MM.1S (cell line): Measurements from ENCODE around the gene CCDC91.

Source experiments
- DNase-seq: peaks from one replicate; pipeline ENCODE4 v3.0.0-alpha.2; 2015
- H2AFZ ChIP-seq: fragments of 300-600 bp; sonication (generic); 2 replicates; pipeline ENCODE4 v1.6.0; 2016; ENCODE audit warnings: antibody characterized with exemption, low read length
- H3F3A ChIP-seq: fragments of 300-600 bp; sonication (generic); 2 replicates; pipeline ENCODE4 v1.6.1; 2016; ENCODE audit warnings: mild to moderate bottlenecking, antibody characterized with exemption, low read length, moderate library complexity, mixed read lengths; ENCODE audit not compliant: insufficient read depth
- H3K27ac ChIP-seq: fragments of 300-600 bp; sonication (generic); 2 replicates; pipeline ENCODE4 v1.5.1; 2016; ENCODE audit warnings: mild to moderate bottlenecking, low read length
- H3K27me3 ChIP-seq: fragments of 300-600 bp; sonication (generic); replicated peaks from 2 replicates; pipeline ENCODE4 v1.6.0; 2016; ENCODE audit warnings: low read length; ENCODE audit not compliant: insufficient read depth
- H3K36me3 ChIP-seq: fragments of 300-600 bp; sonication (generic); replicated peaks from 2 replicates; pipeline ENCODE4 v1.6.1; 2016; ENCODE audit warnings: mild to moderate bottlenecking, low read length, mixed read lengths; ENCODE audit not compliant: insufficient read depth
- H3K4me1 ChIP-seq: fragments of 300-600 bp; sonication (generic); 2 replicates; pipeline ENCODE4 v1.6.1; 2016; ENCODE audit warnings: low read length, mixed read lengths
- H3K4me2 ChIP-seq: fragments of 300-600 bp; sonication (generic); 2 replicates; pipeline ENCODE4 v1.6.0; 2016; ENCODE audit warnings: low read depth, low read length
- H3K4me3 ChIP-seq: fragments of 300-600 bp; sonication (generic); 2 replicates; pipeline ENCODE4 v1.5.1; 2016; ENCODE audit warnings: low read length, mixed read lengths
- H3K79me2 ChIP-seq: fragments of 300-600 bp; sonication (generic); 2 replicates; pipeline ENCODE4 v1.6.1; 2016; ENCODE audit warnings: mixed run types, low read length, mixed read lengths
- H3K9ac ChIP-seq: fragments of 300-600 bp; sonication (generic); 2 replicates; pipeline ENCODE4 v1.6.1; 2016; ENCODE audit warnings: low read length, mixed read lengths
- H3K9me2 ChIP-seq: fragments of 300-600 bp; sonication (generic); replicated peaks from 2 replicates; pipeline ENCODE4 v1.6.1; 2016; ENCODE audit warnings: mild to moderate bottlenecking, low read length, mixed read lengths; ENCODE audit not compliant: insufficient read depth
- H3K9me3 ChIP-seq: fragments of 300-600 bp; sonication (generic); replicated peaks from 2 replicates; pipeline ENCODE4 v1.6.1; 2016; ENCODE audit warnings: mild to moderate bottlenecking, low read length, mixed read lengths; ENCODE audit not compliant: insufficient read depth
- H4K20me1 ChIP-seq: fragments of 300-600 bp; sonication (generic); 2 replicates; pipeline ENCODE4 v1.6.1; 2016; ENCODE audit warnings: mild to moderate bottlenecking, low read length, moderate library complexity, mixed read lengths; ENCODE audit not compliant: insufficient read depth
- EZH2 ChIP-seq: fragments of 300-600 bp; sonication (generic); optimal IDR thresholded peaks from 2 replicates; pipeline ENCODE3; 2017; ENCODE audit warnings: low read depth, mild to moderate bottlenecking, antibody characterized with exemption, low read length, mixed read lengths
- EZH2phosphoT487 ChIP-seq: fragments of 300-600 bp; sonication (generic); IDR thresholded peaks from 2 replicates; pipeline ENCODE4 v1.6.1; 2018; ENCODE audit warnings: antibody characterized with exemption, low read length
- TF ChIP-seq, protein P1 (sequence below): fragments of 300-600 bp; sonication (generic); IDR thresholded peaks from 2 replicates; pipeline ENCODE4 v1.5.1; 2016; ENCODE audit warnings: antibody characterized with exemption, low read length, mixed read lengths

Gene CCDC91

DNA sequence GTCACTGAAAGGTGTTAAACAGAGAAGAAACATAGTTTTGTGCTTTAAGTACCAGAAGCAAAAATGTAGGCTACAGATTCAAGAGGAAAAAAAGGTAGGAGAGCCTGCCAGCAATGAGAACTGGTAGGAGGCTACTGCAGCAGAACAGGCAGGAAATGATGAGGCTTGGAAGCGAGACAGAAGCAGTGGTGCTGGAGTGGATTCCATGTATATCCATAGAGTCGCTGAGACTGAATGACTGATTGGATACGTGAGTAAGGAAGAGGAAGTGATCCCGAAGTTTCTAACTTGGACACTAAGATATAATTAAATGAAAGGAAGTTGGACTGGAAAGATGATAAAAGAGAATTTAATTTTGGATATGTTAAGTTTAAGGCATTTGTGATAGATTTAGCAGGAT is 45.0 kb upstream of the CCDC91 start:
- no peak overlapping the region for H3K27ac ChIP-seq
- H3K79me2 ChIP-seq: no peaks in the 10 kb centered on the region
- TF ChIP-seq, protein P1, sequence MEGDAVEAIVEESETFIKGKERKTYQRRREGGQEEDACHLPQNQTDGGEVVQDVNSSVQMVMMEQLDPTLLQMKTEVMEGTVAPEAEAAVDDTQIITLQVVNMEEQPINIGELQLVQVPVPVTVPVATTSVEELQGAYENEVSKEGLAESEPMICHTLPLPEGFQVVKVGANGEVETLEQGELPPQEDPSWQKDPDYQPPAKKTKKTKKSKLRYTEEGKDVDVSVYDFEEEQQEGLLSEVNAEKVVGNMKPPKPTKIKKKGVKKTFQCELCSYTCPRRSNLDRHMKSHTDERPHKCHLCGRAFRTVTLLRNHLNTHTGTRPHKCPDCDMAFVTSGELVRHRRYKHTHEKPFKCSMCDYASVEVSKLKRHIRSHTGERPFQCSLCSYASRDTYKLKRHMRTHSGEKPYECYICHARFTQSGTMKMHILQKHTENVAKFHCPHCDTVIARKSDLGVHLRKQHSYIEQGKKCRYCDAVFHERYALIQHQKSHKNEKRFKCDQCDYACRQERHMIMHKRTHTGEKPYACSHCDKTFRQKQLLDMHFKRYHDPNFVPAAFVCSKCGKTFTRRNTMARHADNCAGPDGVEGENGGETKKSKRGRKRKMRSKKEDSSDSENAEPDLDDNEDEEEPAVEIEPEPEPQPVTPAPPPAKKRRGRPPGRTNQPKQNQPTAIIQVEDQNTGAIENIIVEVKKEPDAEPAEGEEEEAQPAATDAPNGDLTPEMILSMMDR: no peak
- no peak for TF ChIP-seq EZH2
- TF ChIP-seq EZH2phosphoT487: no peak
- no peaks in the 10 kb centered on the region for H3K27me3 ChIP-seq
- no peak overlapping the region for H3K9ac ChIP-seq
- no peaks in the 10 kb centered on the region for H3K9me3 ChIP-seq
- no peaks in the 10 kb centered on the region for H3F3A ChIP-seq
- no peaks in the 10 kb centered on the region for H3K4me1 ChIP-seq
- no peak overlapping the region for H2AFZ ChIP-seq
- no peak for DNase-seq
- no peak overlapping the region for H3K4me3 ChIP-seq
- H3K36me3 ChIP-seq: no peaks in the 10 kb centered on the region
- no peak overlapping the region for H3K4me2 ChIP-seq
- no peaks in the 10 kb centered on the region for H4K20me1 ChIP-seq
- no peaks in the 10 kb centered on the region for H3K9me2 ChIP-seq

DNA sequence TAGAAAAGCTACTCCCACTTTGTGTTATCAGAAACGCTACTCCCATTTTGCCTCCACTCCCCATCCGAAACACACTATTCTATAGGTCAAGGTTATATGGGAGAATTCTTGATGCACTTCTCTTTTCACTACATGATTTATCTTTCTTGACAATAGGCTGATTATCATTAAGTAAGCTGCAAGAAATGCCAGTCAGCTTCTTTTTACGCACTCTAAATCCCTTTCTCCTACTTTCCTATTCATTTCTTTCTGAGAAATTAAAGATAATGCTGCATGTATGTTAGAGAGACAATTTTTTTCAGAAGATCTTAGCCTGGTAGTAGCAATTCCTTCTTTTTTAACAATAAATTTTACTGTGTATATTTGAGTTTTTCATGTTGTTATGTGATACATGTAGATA is 41.0 kb upstream of the CCDC91 start:
- Histone ChIP-seq H3K27me3 (no peaks in the 10 kb centered on the region), H3K79me2 (no peaks in the 10 kb centered on the region), H3K4me3 (no peak overlapping the region), H3K9ac (no peak overlapping the region), H4K20me1 (no peaks in the 10 kb centered on the region), H2AFZ (no peak overlapping the region), H3K9me2 (no peaks in the 10 kb centered on the region), H3F3A (no peaks in the 10 kb centered on the region), H3K4me2 (no peak overlapping the region), H3K4me1 (peaks cover under 1% of the 10 kb centered on the region; the same call in 1 of the 2 replicates), H3K36me3 (no peaks in the 10 kb centered on the region), H3K9me3 (no peaks in the 10 kb centered on the region), H3K27ac (no peak overlapping the region)
- DNase-seq: no peak
- TF ChIP-seq EZH2: no peak
- TF ChIP-seq, protein P1: no peak
- no peak for TF ChIP-seq EZH2phosphoT487

DNA sequence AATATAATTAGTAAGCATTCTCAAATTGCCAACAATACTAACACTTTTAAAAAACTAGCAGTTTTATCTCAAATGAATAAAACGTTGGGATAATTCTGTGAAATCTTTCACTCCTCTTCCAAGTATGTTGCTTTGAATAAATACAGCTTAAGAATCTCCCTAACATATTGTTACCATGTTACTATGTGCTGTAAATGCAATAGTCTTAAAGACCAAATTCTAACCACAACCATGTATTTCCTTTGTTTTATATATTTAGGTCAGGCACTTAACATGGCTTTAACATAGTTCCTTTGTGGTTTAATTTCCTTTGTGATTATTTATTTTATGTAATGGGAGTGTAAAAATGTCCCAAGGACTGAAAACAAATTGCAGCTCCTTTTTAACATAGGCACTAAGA is 33.9 kb upstream of the CCDC91 start:
- no peaks in the 10 kb centered on the region for H3K36me3 ChIP-seq
- peaks cover 19% of the 10 kb centered on the region for H3K4me1 ChIP-seq
- H3F3A ChIP-seq: 0 out of 2 replicates have a peak, but pooled peaks cover 3% of the 10 kb centered on the region
- no peak overlapping the region for H3K4me2 ChIP-seq
- no peak overlapping the region for H2AFZ ChIP-seq
- TF ChIP-seq EZH2phosphoT487: no peak
- TF ChIP-seq, protein P1: no peak
- no peak for TF ChIP-seq EZH2
- H3K9ac ChIP-seq: no peak overlapping the region
- H3K27me3 ChIP-seq: no peaks in the 10 kb centered on the region
- no peak overlapping the region for H3K4me3 ChIP-seq
- no peaks in the 10 kb centered on the region for H3K9me2 ChIP-seq
- no peaks in the 10 kb centered on the region for H3K9me3 ChIP-seq
- H3K27ac ChIP-seq: no peak overlapping the region
- DNase-seq: no peak
- no peaks in the 10 kb centered on the region for H4K20me1 ChIP-seq
- no peaks in the 10 kb centered on the region for H3K79me2 ChIP-seq
